RWPE2 (cell line): ENCODE data around the gene CTTN.

ENCODE experiments used
- ATAC-seq: fragments of 200-7000 bp; cut with Tn5 transposase; 3 replicates; pipeline ENCODE4 v1.9.1; 2021; ENCODE audit warnings: low read depth
- DNase-seq: peaks from one replicate; pipeline ENCODE4 v3.0.0-alpha.2; 2020; ENCODE audit warnings: low spot score
- H3K27ac ChIP-seq: fragments of 450-650 bp; 2 replicates; pipeline ENCODE4 v1.5.1; 2017; ENCODE audit warnings: mild to moderate bottlenecking; ENCODE audit not compliant: poor library complexity, severe bottlenecking
- H3K27me3 ChIP-seq: fragments of 250-450 bp; sonication (Bioruptor Pico); 2 replicates; pipeline ENCODE4 v1.5.1; 2021; ENCODE audit warnings: mild to moderate bottlenecking, moderate library complexity; ENCODE audit not compliant: insufficient read depth, poor library complexity, severe bottlenecking
- H3K36me3 ChIP-seq: fragments of 250-450 bp; sonication (Bioruptor Pico); 2 replicates; pipeline ENCODE4 v1.5.1; 2020; ENCODE audit warnings: low read depth, mild to moderate bottlenecking, moderate library complexity
- H3K4me1 ChIP-seq: fragments of 250-450 bp; sonication (Bioruptor Pico); 2 replicates; pipeline ENCODE4 v1.5.1; 2021; ENCODE audit warnings: mild to moderate bottlenecking, moderate library complexity; ENCODE audit not compliant: insufficient read depth, poor library complexity, severe bottlenecking
- H3K4me3 ChIP-seq: fragments of 250-450 bp; sonication (Bioruptor Pico); 2 replicates; pipeline ENCODE4 v1.5.1; 2021; ENCODE audit warnings: mild to moderate bottlenecking, moderate library complexity; ENCODE audit not compliant: severe bottlenecking
- H3K9me3 ChIP-seq: fragments of 250-450 bp; sonication (Bioruptor Pico); 2 replicates; pipeline ENCODE4 v1.5.1; 2021; ENCODE audit warnings: mild to moderate bottlenecking, moderate library complexity; ENCODE audit not compliant: severe bottlenecking
- TF ChIP-seq, protein P1 (sequence below): fragments of 450-650 bp; IDR thresholded peaks from one replicate; pipeline ENCODE4 v1.5.1; 2017; ENCODE audit warnings: mild to moderate bottlenecking, moderate library complexity; ENCODE audit not compliant: poor library complexity, severe bottlenecking

CTTN gene

DNA sequence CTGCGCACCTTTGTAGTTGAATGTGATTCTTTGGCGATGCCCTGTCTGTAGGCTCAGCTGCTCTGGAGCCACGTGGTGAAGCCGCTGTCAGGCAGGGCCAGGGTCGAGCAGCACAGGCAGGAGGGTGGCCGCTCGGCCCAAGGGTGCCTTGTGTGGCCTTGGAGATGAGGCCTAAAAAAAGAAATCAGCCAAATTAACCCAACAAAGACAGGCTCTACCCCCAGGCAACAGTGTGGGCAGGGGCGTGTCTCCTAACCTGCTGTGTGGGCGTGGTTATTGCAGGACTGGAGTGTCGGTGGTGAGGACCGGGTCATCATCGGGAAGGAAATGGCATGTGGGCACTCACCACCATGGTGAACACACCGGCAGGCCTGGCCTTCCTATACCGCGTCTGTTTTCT, 34.3 kb downstream of the CTTN start:
- TF ChIP-seq, protein P1, sequence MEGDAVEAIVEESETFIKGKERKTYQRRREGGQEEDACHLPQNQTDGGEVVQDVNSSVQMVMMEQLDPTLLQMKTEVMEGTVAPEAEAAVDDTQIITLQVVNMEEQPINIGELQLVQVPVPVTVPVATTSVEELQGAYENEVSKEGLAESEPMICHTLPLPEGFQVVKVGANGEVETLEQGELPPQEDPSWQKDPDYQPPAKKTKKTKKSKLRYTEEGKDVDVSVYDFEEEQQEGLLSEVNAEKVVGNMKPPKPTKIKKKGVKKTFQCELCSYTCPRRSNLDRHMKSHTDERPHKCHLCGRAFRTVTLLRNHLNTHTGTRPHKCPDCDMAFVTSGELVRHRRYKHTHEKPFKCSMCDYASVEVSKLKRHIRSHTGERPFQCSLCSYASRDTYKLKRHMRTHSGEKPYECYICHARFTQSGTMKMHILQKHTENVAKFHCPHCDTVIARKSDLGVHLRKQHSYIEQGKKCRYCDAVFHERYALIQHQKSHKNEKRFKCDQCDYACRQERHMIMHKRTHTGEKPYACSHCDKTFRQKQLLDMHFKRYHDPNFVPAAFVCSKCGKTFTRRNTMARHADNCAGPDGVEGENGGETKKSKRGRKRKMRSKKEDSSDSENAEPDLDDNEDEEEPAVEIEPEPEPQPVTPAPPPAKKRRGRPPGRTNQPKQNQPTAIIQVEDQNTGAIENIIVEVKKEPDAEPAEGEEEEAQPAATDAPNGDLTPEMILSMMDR: no peak
- Histone ChIP-seq H3K9me3 (no peaks in the 10 kb centered on the region), H3K27me3 (no peaks in the 10 kb centered on the region), H3K4me3 (no peak overlapping the region), H3K27ac (no peak overlapping the region), H3K4me1 (no peaks in the 10 kb centered on the region), H3K36me3 (peaks cover 84% of the 10 kb centered on the region)
- ATAC-seq (no peak), DNase-seq (no peak)

DNA sequence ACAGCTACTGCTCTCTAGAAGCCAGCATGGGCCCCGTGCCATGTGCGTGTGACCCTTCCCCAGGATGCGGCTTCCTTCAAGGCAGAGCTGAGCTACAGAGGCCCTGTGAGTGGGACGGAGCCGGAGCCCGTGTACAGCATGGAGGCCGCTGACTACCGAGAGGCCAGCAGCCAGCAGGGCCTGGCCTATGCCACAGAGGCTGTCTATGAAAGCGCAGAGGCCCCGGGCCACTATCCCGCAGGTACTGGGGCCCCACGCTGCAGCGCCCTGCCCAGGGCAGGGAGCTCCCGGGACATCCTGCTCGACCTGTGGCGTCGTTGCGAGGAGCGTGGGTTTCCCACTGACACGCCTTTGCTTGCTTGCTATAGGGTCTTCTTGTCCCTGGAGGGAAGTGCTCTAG, 34.7 kb downstream of the CTTN start:
- Histone ChIP-seq H3K27ac (no peak overlapping the region), H3K27me3 (no peaks in the 10 kb centered on the region), H3K4me1 (no peaks in the 10 kb centered on the region), H3K9me3 (no peaks in the 10 kb centered on the region), H3K36me3 (peaks cover 79% of the 10 kb centered on the region), H3K4me3 (no peak overlapping the region)
- ATAC-seq (no peak), DNase-seq (no peak)
- TF ChIP-seq, protein P1: no peak

DNA sequence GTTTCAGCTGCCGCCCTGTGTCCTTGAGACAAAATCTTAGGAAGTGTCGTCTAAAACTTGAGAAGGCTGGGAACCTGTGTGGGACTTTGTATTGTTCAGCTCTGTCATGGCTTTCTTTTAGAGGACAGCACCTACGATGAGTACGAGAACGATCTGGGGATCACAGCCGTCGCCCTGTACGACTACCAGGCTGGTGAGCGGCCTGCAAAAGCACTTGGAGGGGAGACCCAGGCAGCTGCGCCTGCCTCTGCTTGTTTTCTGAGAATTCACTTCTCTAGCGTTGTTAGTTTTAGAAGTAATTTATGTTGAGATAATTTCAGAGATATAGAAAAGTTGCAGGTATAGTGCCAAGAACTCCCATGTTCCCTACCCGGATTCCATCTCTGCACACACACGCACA, 35.2 kb downstream of the CTTN start:
- no peak overlapping the region for H3K4me3 ChIP-seq
- ATAC-seq: no peak
- TF ChIP-seq, protein P1: no peak
- H3K36me3 ChIP-seq: peaks cover 74% of the 10 kb centered on the region
- H3K27me3 ChIP-seq: no peaks in the 10 kb centered on the region
- no peak overlapping the region for H3K27ac ChIP-seq
- DNase-seq: no peak
- H3K9me3 ChIP-seq: no peaks in the 10 kb centered on the region
- no peaks in the 10 kb centered on the region for H3K4me1 ChIP-seq

DNA sequence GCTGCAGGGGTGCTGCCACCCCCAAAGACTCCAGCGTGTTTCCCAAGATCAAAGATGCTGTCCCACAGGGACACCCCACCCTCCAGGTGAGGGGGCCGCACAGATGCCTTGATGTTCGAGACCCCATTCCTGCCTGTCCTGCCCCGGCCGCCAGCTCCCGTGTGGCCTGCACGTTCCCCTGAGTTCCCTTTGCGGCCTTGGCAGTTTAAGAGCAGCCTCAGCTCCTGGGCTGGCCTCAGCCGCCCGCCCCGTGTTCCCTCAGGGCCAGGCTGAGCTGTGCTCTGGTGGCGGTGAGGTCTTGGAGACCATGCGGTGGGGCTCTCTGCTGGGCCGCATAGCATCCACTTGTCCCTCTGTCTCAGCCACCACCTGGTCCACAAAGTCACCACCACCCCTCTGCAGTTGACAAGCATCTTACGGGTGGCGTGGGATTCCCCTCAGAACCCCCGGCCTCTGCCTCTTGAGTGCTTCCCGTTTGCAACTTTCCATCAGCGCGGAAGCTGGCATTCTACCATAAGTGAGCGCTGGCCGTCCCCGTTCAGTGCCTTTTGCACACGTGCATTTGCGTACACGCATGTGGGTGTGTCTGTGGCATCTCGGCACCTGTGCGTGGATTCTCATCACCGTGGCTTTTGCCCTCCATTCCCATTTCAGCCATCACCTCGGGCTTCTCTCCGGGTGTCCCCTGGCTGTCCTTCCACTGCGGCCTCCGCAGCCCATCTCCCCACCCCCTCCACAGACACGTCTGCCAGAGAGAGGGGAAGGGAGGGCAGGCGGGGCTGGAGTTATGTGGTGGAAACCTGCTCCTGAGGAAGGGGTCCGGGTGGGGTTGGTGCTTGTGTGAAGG, 35.9 kb downstream of the CTTN start:
- Histone ChIP-seq H3K27me3 (no peaks in the 10 kb centered on the region), H3K27ac (no peak overlapping the region), H3K4me3 (no peak overlapping the region), H3K4me1 (no peaks in the 10 kb centered on the region), H3K36me3 (peaks cover 68% of the 10 kb centered on the region), H3K9me3 (no peaks in the 10 kb centered on the region)
- DNase-seq: no peak
- TF ChIP-seq, protein P1: no peak
- ATAC-seq: no peak

DNA sequence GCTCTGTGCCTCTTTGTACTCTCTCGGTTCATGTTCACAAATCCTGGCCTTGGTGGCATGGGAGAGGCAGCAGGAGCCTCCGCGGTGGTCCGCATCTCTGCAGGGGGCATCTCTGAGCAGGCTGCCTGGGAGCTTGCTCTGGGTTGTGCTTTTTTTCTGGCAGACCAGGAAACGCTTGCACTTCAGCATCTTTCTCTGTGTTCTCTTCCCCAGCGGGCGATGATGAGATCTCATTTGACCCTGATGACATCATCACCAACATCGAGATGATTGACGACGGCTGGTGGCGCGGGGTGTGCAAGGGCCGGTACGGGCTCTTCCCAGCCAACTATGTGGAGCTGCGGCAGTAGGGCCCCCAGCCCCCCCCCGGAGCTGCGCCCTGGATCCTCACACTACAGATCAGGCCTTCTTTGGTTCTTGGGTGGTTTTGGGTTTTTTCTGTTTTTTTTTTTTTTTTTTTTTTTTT, 36.5 kb downstream of the CTTN start:
- H3K27ac ChIP-seq: no peak overlapping the region
- H3K36me3 ChIP-seq: peaks cover 61% of the 10 kb centered on the region
- H3K4me1 ChIP-seq: no peaks in the 10 kb centered on the region
- no peak overlapping the region for H3K4me3 ChIP-seq
- no peak for ATAC-seq
- no peaks in the 10 kb centered on the region for H3K27me3 ChIP-seq
- TF ChIP-seq, protein P1: no peak
- no peak for DNase-seq
- H3K9me3 ChIP-seq: no peaks in the 10 kb centered on the region
